ENCODE data around the gene GPHN.

Gene GPHN

DNA sequence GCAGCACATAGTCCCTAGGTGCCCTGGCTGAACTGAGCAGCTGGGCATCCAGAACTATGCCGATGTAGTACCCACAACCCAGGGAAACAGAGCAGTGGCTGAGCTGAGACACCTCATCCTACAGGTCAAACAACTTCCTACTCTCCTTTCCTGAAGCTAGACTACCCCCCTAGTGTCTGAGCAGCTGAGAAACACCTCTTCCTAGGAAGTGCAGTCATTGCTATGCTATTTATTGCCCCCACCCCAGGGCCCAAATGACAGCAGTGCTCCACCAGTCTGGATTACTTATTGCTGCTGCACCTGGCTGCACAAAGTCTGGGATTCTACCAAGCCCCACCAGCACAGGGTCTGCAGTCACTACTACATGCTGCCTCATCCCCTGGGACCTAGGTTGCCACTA, 664.6 kb downstream of the GPHN start:
- no peak for DNase-seq (ENCODE audit: low read depth)
- no peak overlapping the region for H3K4me3 ChIP-seq (ENCODE audit: low read depth, low read length)
- TF ChIP-seq, protein P1, sequence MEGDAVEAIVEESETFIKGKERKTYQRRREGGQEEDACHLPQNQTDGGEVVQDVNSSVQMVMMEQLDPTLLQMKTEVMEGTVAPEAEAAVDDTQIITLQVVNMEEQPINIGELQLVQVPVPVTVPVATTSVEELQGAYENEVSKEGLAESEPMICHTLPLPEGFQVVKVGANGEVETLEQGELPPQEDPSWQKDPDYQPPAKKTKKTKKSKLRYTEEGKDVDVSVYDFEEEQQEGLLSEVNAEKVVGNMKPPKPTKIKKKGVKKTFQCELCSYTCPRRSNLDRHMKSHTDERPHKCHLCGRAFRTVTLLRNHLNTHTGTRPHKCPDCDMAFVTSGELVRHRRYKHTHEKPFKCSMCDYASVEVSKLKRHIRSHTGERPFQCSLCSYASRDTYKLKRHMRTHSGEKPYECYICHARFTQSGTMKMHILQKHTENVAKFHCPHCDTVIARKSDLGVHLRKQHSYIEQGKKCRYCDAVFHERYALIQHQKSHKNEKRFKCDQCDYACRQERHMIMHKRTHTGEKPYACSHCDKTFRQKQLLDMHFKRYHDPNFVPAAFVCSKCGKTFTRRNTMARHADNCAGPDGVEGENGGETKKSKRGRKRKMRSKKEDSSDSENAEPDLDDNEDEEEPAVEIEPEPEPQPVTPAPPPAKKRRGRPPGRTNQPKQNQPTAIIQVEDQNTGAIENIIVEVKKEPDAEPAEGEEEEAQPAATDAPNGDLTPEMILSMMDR (IDR thresholded peaks at IDR 0.05; ENCODE audit: low read depth, low read length): no peak
- TF ChIP-seq, protein P2, sequence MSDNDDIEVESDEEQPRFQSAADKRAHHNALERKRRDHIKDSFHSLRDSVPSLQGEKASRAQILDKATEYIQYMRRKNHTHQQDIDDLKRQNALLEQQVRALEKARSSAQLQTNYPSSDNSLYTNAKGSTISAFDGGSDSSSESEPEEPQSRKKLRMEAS (IDR thresholded peaks at IDR 0.05; ENCODE audit: low read depth, low read length): no peak
- TF ChIP-seq POLR2A (IDR thresholded peaks at IDR 0.05; ENCODE audit: extremely low read depth, insufficient read length) (no peak), MYC (IDR thresholded peaks at IDR 0.05; ENCODE audit: low read depth, low read length) (no peak)

DNA sequence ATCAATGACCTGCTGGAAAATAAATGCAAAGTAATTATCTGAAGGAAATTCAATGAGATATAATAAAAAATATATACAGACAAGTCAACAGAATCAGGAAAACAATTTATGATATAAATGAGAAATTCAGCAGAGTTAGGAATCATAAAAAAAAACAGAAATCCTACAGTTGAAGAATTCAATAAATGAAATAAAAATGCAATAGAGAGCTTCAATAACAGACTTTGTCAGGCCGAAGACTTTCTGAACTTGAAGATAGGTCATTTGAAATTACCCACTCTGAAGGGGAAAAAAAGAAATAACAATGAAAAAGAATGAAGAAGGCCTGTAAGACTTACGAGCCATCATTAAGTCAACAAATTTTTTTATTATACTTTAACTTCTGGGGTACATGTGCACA, 665.8 kb downstream of the GPHN start:
- H3K4me3 ChIP-seq (ENCODE audit: low read depth, low read length): no peak overlapping the region
- no peak for DNase-seq (ENCODE audit: low read depth)
- no peak for TF ChIP-seq POLR2A (IDR thresholded peaks at IDR 0.05; ENCODE audit: extremely low read depth, insufficient read length)
- TF ChIP-seq, protein P2 (IDR thresholded peaks at IDR 0.05; ENCODE audit: low read depth, low read length): no peak
- TF ChIP-seq, protein P1 (IDR thresholded peaks at IDR 0.05; ENCODE audit: low read depth, low read length): no peak
- TF ChIP-seq MYC (IDR thresholded peaks at IDR 0.05; ENCODE audit: low read depth, low read length): no peak

DNA sequence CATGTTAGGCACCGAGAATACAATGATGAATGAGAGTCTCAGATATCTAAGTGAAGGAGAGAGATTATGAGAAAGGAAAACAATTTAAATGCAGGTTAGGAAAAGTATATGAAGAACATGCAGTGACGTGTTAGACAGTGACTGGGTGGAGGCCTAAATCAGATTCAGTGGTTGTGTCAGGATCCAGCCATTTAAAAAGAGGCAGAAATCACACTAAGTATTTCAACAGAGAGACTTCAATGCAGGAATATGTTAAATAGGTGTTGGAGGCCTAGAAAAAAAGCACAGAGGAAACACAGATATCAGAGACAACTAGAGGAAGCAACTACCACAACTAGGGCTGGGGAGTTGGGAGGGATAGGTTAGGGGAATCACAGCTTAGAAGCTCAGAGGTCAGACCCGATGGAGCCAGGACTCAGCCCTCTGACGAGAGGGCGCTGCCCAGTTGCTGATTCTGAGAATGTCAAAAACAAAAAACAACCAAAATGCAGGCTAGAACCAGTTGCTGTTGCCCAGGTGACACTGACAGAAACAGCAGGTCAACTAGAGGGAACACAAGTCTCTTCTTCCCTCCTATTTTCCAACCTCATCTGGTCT, 678.3 kb downstream of the GPHN start:
- DNase-seq (ENCODE audit: low read depth): no peak
- TF ChIP-seq, protein P2 (IDR thresholded peaks at IDR 0.05; ENCODE audit: low read depth, low read length): no peak
- TF ChIP-seq POLR2A (IDR thresholded peaks at IDR 0.05; ENCODE audit: extremely low read depth, insufficient read length) (no peak), MYC (IDR thresholded peaks at IDR 0.05; ENCODE audit: low read depth, low read length) (no peak)
- TF ChIP-seq, protein P1 (IDR thresholded peaks at IDR 0.05; ENCODE audit: low read depth, low read length): no peak
- no peak overlapping the region for H3K4me3 ChIP-seq (ENCODE audit: low read depth, low read length)

DNA sequence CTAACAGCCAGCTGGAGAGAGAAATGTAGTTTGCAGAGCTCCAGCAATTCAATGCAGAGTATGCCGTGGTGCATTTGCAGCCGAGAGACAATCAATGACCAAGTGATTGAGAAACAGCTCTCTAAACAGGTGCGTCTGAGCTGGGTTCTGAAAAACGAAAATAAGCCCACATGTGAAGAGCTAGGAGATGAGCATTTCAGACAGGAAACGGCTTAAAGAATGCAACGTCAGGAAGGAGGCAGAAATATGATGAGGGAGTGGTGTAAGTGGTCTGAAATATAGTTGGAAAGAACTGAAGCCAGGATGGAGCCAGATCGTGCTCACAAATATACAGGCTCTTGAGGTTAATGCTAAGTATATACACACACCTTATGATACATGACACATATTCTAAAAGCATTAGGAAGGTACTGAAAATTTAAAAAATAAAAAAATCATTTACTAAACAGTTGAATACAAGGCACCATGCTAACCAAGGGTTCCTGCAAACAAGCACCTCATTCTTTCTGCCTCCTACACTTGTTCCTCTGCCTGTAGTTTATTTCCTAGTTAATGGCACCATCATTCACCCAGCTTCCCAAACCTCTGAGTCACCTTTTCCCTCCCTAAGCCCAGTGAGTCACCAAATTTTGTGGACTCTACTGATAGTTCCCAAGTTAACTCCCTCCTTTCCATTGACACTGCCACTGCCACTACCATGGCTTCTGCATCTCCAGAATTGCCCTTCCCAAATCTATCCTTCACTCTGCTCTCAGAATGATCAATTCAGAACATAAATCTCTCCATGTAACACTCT, 679.0 kb downstream of the GPHN start:
- no peak overlapping the region for H3K4me3 ChIP-seq (ENCODE audit: low read depth, low read length)
- no peak for DNase-seq (ENCODE audit: low read depth)
- TF ChIP-seq POLR2A (IDR thresholded peaks at IDR 0.05; ENCODE audit: extremely low read depth, insufficient read length) (no peak), MYC (IDR thresholded peaks at IDR 0.05; ENCODE audit: low read depth, low read length) (no peak)
- TF ChIP-seq, protein P2 (IDR thresholded peaks at IDR 0.05; ENCODE audit: low read depth, low read length): no peak
- TF ChIP-seq, protein P1 (IDR thresholded peaks at IDR 0.05; ENCODE audit: low read depth, low read length): no peak

DNA sequence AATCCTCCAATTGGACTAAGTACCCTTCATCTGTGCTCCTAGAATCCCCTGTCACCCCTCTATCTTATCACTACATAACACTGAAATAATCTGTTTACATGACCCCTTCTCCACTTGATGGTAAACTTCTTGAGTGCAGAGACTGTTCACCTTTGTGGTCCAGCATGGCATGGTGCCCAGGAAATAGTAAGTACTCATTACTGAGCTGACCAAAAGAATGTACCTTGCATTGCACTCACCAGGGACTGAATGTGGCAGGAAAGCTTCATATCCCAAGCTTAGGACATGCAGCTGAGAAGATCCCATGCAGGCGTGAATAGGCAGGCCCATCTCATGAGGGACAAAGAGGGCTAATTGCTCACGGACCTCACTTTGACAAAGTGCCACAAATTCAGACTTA, 679.9 kb downstream of the GPHN start:
- no peak overlapping the region for H3K4me3 ChIP-seq (ENCODE audit: low read depth, low read length)

More for the DNA sequence above, 679.9 kb downstream of the GPHN start:
- TF ChIP-seq, protein P2 (IDR thresholded peaks at IDR 0.05; ENCODE audit: low read depth, low read length): no peak
- TF ChIP-seq MYC (IDR thresholded peaks at IDR 0.05; ENCODE audit: low read depth, low read length) (no peak), POLR2A (IDR thresholded peaks at IDR 0.05; ENCODE audit: extremely low read depth, insufficient read length) (no peak)
- TF ChIP-seq, protein P1 (IDR thresholded peaks at IDR 0.05; ENCODE audit: low read depth, low read length): no peak
- no peak for DNase-seq (ENCODE audit: low read depth)
